Activated CD8-positive, alpha-beta T cell treated with anti-CD3 and anti-CD28 coated beads, Interleukin-2, amount 10 ng/mL, durations not matched to agents 7 days and 5 days (primary cell): ENCODE results near the gene RBP7. TPM values are rescaled to one million over a fixed set of nuclear protein-coding genes. Genes with fewer than 3 reads are reported as not detected.
A peak's percentile ranks its signal among the peaks of the same experiment; 100 is the strongest.

Experiments used
- ATAC-seq: fragments of 150-1000 bp; cut with Tn5 transposase; one replicate; pipeline ENCODE4 v1.10.0; 2021; ENCODE audit warnings: moderate library complexity
- CTCF ChIA-PET: fragments of 350-600 bp; sonication (Branson Sonifier 250); formaldehyde crosslinking; loops from one replicate; lab custom pipeline; 2021; ENCODE audit warnings: antibody characterized with exemption; lab: Charles Lee
- POLR2A ChIA-PET: fragments of 350-600 bp; sonication (Branson Sonifier 250); formaldehyde crosslinking; loops from one replicate; lab custom pipeline; 2021; ENCODE audit warnings: antibody characterized with exemption; lab: Charles Lee
- DNase-seq: peaks from one replicate; pipeline ENCODE4 v3.0.0-alpha.2; 2020
- H3K27ac Mint-ChIP-seq: one replicate; pipeline ENCODE4 v1.8.0; 2021; ENCODE audit warnings: mild to moderate bottlenecking, mixed read lengths
- H3K27me3 Mint-ChIP-seq: one replicate; pipeline ENCODE4 v1.8.0; 2021; ENCODE audit warnings: low read depth, mixed read lengths
- H3K36me3 Mint-ChIP-seq: one replicate; pipeline ENCODE4 v1.8.0; 2021; ENCODE audit warnings: low read depth, mixed read lengths
- H3K4me1 Mint-ChIP-seq: one replicate; pipeline ENCODE4 v1.8.0; 2021; ENCODE audit warnings: low read depth, mixed read lengths
- H3K4me3 Mint-ChIP-seq: one replicate; pipeline ENCODE4 v1.8.0; 2021; ENCODE audit warnings: mild to moderate bottlenecking, mixed read lengths
- H3K9me3 Mint-ChIP-seq: one replicate; pipeline ENCODE4 v1.8.0; 2022; ENCODE audit warnings: mixed read lengths; ENCODE audit not compliant: insufficient read depth
- total RNA-seq, 2 experiments: library from RNA; stranded (reverse); gene quantifications; one replicate each; pipeline ENCODE4 v1.2.3, GENCODE V29; 2021

RBP7 gene
- not detected for total RNA-seq

GRCh38 chr1:9996624-9997582, at the start of gene RBP7:
Gene RBP7, plus strand, starts transcription at chr1:9997228. Its CDS starts 31 bp downstream, at chr1:9997259.
- peaks cover 2% of the 10 kb centered on the region for H3K36me3 Mint-ChIP-seq
- DNase-seq (no peak), ATAC-seq (peak; percentile 59)
- no peaks in the 10 kb centered on the region for H3K9me3 Mint-ChIP-seq
- H3K27ac Mint-ChIP-seq, result no peak within 1 kb of the TSS
- peaks cover 27% of the 10 kb centered on the region for H3K27me3 Mint-ChIP-seq
- H3K4me3 Mint-ChIP-seq, result peak within 1 kb of the TSS; percentile 62
- ChIA-PET POLR2A (no interaction called here), CTCF (no interaction called here)
- peaks cover 2% of the 10 kb centered on the region for H3K4me1 Mint-ChIP-seq

- DNase-seq (no peak), ATAC-seq (no peak)
- H3K27ac Mint-ChIP-seq, result no peak overlapping the region
- no peaks in the 10 kb centered on the region for H3K27me3 Mint-ChIP-seq
- no peaks in the 10 kb centered on the region for H3K4me1 Mint-ChIP-seq
- H3K36me3 Mint-ChIP-seq, result no peaks in the 10 kb centered on the region
- ChIA-PET POLR2A (no interaction called here), CTCF (interaction anchor here (0.7 to 0.9 kb wide), 2 partner anchors 14 to 17 kb away, joined by 3 read pairs; partner anchors contain the start of genes LZIC and NMNAT1)
- H3K4me3 Mint-ChIP-seq, result no peak overlapping the region
- H3K9me3 Mint-ChIP-seq, result no peaks in the 10 kb centered on the region
These were observed 39.3 kb upstream of the RBP7 start for GRCh38 chr1:9957726-9958125.

GRCh38 chr1:9960011-9960410, 37.0 kb upstream of the RBP7 start:
- no peaks in the 10 kb centered on the region for H3K4me1 Mint-ChIP-seq
- ChIA-PET CTCF (no interaction called here), POLR2A (no interaction called here)
- ATAC-seq (no peak), DNase-seq (no peak)
- no peak overlapping the region for H3K4me3 Mint-ChIP-seq
- no peaks in the 10 kb centered on the region for H3K27me3 Mint-ChIP-seq
- H3K27ac Mint-ChIP-seq, result no peak overlapping the region
- no peaks in the 10 kb centered on the region for H3K9me3 Mint-ChIP-seq
- H3K36me3 Mint-ChIP-seq, result no peaks in the 10 kb centered on the region

GRCh38 chr1:9960706-9961562, 36.1 kb upstream of the RBP7 start:
- ChIA-PET POLR2A (no interaction called here), CTCF (interaction anchor here (0.8 to 2.0 kb wide), 2 partner anchors 11 to 18 kb away, joined by 3 to 7 read pairs; partner anchors contain the start of genes LZIC and NMNAT1)
- ATAC-seq (no peak), DNase-seq (no peak)
- no peaks in the 10 kb centered on the region for H3K9me3 Mint-ChIP-seq
- no peak overlapping the region for H3K4me3 Mint-ChIP-seq
- no peaks in the 10 kb centered on the region for H3K36me3 Mint-ChIP-seq
- no peak overlapping the region for H3K27ac Mint-ChIP-seq
- no peaks in the 10 kb centered on the region for H3K27me3 Mint-ChIP-seq
- no peaks in the 10 kb centered on the region for H3K4me1 Mint-ChIP-seq

- no peaks in the 10 kb centered on the region for H3K4me1 Mint-ChIP-seq
- POLR2A ChIA-PET, result no interaction called here
- no peak for DNase-seq
- ATAC-seq, result no peak
- H3K27ac Mint-ChIP-seq, result no peak overlapping the region
- CTCF ChIA-PET, result no interaction called here
- no peak overlapping the region for H3K4me3 Mint-ChIP-seq
- peaks cover 10% of the 10 kb centered on the region for H3K36me3 Mint-ChIP-seq
- no peaks in the 10 kb centered on the region for H3K27me3 Mint-ChIP-seq
- H3K9me3 Mint-ChIP-seq, result no peaks in the 10 kb centered on the region
These were observed 12.8 kb upstream of the RBP7 start for GRCh38 chr1:9984253-9984652.

- no peak for ATAC-seq
- DNase-seq, result no peak
- H3K4me3 Mint-ChIP-seq, result no peak overlapping the region
- ChIA-PET CTCF (interaction anchor here (1.1 kb wide), 1 partner anchor 34 kb away, joined by 3 read pairs; no protein-coding TSS in a partner anchor), POLR2A (no interaction called here)
- no peaks in the 10 kb centered on the region for H3K4me1 Mint-ChIP-seq
- no peaks in the 10 kb centered on the region for H3K9me3 Mint-ChIP-seq
- H3K27me3 Mint-ChIP-seq, result no peaks in the 10 kb centered on the region
- H3K36me3 Mint-ChIP-seq, result peaks cover 10% of the 10 kb centered on the region
- no peak overlapping the region for H3K27ac Mint-ChIP-seq
These were observed 12.0 kb upstream of the RBP7 start for GRCh38 chr1:9985001-9985400.

- DNase-seq, result no peak
- Mint-ChIP-seq H3K4me1 (no peaks in the 10 kb centered on the region), H3K27me3 (peaks cover 7% of the 10 kb centered on the region), H3K9me3 (no peaks in the 10 kb centered on the region), H3K27ac (no peak overlapping the region), H3K4me3 (no peak overlapping the region), H3K36me3 (peaks cover 1% of the 10 kb centered on the region)
- ATAC-seq, result no peak
- ChIA-PET CTCF (interaction anchor here (0.9 to 1.3 kb wide), 3 partner anchors 18 to 220 kb away, joined by 3 read pairs; no protein-coding TSS in a partner anchor), POLR2A (no interaction called here)
These were observed 7.3 kb upstream of the RBP7 start for GRCh38 chr1:9989773-9990172.

- ATAC-seq, result no peak
- Mint-ChIP-seq H3K9me3 (no peaks in the 10 kb centered on the region), H3K27ac (no peak overlapping the region), H3K36me3 (no peaks in the 10 kb centered on the region), H3K27me3 (peaks cover 7% of the 10 kb centered on the region), H3K4me1 (no peaks in the 10 kb centered on the region), H3K4me3 (no peak overlapping the region)
- ChIA-PET CTCF (interaction anchor here (0.6 kb wide), 1 partner anchor 198 kb away, joined by 3 read pairs; no protein-coding TSS in a partner anchor), POLR2A (no interaction called here)
- DNase-seq, result no peak
These were observed 6.1 kb upstream of the RBP7 start for GRCh38 chr1:9990944-9991343.

- Mint-ChIP-seq H3K27me3 (peaks cover 14% of the 10 kb centered on the region), H3K36me3 (no peaks in the 10 kb centered on the region), H3K9me3 (no peaks in the 10 kb centered on the region), H3K27ac (no peak overlapping the region), H3K4me1 (peaks cover under 1% of the 10 kb centered on the region), H3K4me3 (no peak overlapping the region)
- no peak for ATAC-seq
- DNase-seq, result no peak
- POLR2A ChIA-PET, result no interaction called here
- CTCF ChIA-PET, result no interaction called here
These were observed 4.1 kb upstream of the RBP7 start for GRCh38 chr1:9992910-9993309.

GRCh38 chr1:9993561-9994075, 3.4 kb upstream of the RBP7 start:
- ChIA-PET CTCF (no interaction called here), POLR2A (no interaction called here)
- peaks cover 19% of the 10 kb centered on the region for H3K27me3 Mint-ChIP-seq
- DNase-seq (no peak), ATAC-seq (no peak)
- no peaks in the 10 kb centered on the region for H3K36me3 Mint-ChIP-seq
- H3K4me3 Mint-ChIP-seq, result no peak overlapping the region
- peaks cover 2% of the 10 kb centered on the region for H3K4me1 Mint-ChIP-seq
- H3K9me3 Mint-ChIP-seq, result no peaks in the 10 kb centered on the region
- H3K27ac Mint-ChIP-seq, result no peak overlapping the region

GRCh38 chr1:10001016-10001665, 4.1 kb downstream of the RBP7 start:
- Mint-ChIP-seq H3K36me3 (peaks cover 2% of the 10 kb centered on the region), H3K4me1 (peaks cover 2% of the 10 kb centered on the region), H3K9me3 (no peaks in the 10 kb centered on the region), H3K27ac (no peak overlapping the region), H3K4me3 (no peak overlapping the region), H3K27me3 (peaks cover 24% of the 10 kb centered on the region)
- ChIA-PET POLR2A (no interaction called here), CTCF (no interaction called here)
- DNase-seq (no peak), ATAC-seq (no peak)
